HG02885 (cell line): ENCODE measurements around the gene MINDY4.

Source experiments
- ATAC-seq: cut with Tn5 transposase; IDR thresholded peaks from one replicate; pipeline ENCODE4 v1.9.1; 2021; ENCODE audit warnings: mild to moderate bottlenecking; ENCODE audit not compliant: unreplicated experiment, poor library complexity

Gene MINDY4

GRCh38 chr7:30869794-30870611 lies 98.8 kb downstream of the MINDY4 start:
- no peak for ATAC-seq

- no peak for ATAC-seq
Measured at GRCh38 chr7:30870821-30871518, 99.8 kb downstream of the MINDY4 start.

- no peak for ATAC-seq
Measured at GRCh38 chr7:30871655-30872054, 100.4 kb downstream of the MINDY4 start.

GRCh38 chr7:30873207-30873606 lies 102.0 kb downstream of the MINDY4 start:
- no peak for ATAC-seq

GRCh38 chr7:30873656-30874055 lies 102.4 kb downstream of the MINDY4 start:
- no peak for ATAC-seq

- ATAC-seq, result no peak
Measured at GRCh38 chr7:30874656-30875302, 103.6 kb downstream of the MINDY4 start.

- no peak for ATAC-seq
Measured at GRCh38 chr7:30877015-30877769, 106.0 kb downstream of the MINDY4 start.

GRCh38 chr7:30877993-30878392 lies 106.8 kb downstream of the MINDY4 start:
- no peak for ATAC-seq

GRCh38 chr7:30879139-30880124 lies 108.2 kb downstream of the MINDY4 start:
- no peak for ATAC-seq

GRCh38 chr7:30880125-30880720 lies 109.0 kb downstream of the MINDY4 start:
- ATAC-seq, result no peak

GRCh38 chr7:30880941-30881340 lies 109.7 kb downstream of the MINDY4 start:
- ATAC-seq, result no peak

GRCh38 chr7:30881448-30881847 lies 110.2 kb downstream of the MINDY4 start:
- ATAC-seq, result no peak

GRCh38 chr7:30884881-30885280 lies 113.7 kb downstream of the MINDY4 start:
- no peak for ATAC-seq

GRCh38 chr7:30886608-30887011 lies 115.4 kb downstream of the MINDY4 start:
- no peak for ATAC-seq

- ATAC-seq, result no peak
Measured at GRCh38 chr7:30887464-30887872, 116.3 kb downstream of the MINDY4 start.

- ATAC-seq, result no peak
Measured at GRCh38 chr7:30888747-30889146, 117.5 kb downstream of the MINDY4 start.

- ATAC-seq, result no peak
Measured at GRCh38 chr7:30890226-30890625, 119.0 kb downstream of the MINDY4 start.

- no peak for ATAC-seq
Measured at GRCh38 chr7:30893357-30893756, 122.1 kb downstream of the MINDY4 start.

GRCh38 chr7:30894009-30894408 lies 122.8 kb downstream of the MINDY4 start:
- no peak for ATAC-seq
